ENCODE data around the gene PQBP1.

The PQBP1 gene

GRCh38 chrX:48919947-48920717 is 22.4 kb downstream of the PQBP1 start:
- ChIA-PET CTCF (interaction anchor here (1.1 kb wide), 1 partner anchor 53 kb away, joined by 3 read pairs; no protein-coding TSS in a partner anchor), POLR2A (no interaction called here)
- peaks cover 8 to 46% of the 10 kb centered on the region in 2 experiments; a peak in 2 of 3 replicates for H3K36me3 ChIP-seq (ENCODE audit: control insufficient read depth in 2 of 2, insufficient read depth in 1 of 2, low read length in 2 of 2)
- H3K9me3 ChIP-seq (ENCODE audit: control insufficient read depth, insufficient read depth, low read depth, low read length) = no peaks in the 10 kb centered on the region
- 0 out of 2 replicates have a peak, but pooled peaks cover 3% of the 10 kb centered on the region for H3K4me1 ChIP-seq (ENCODE audit: control insufficient read depth, insufficient read depth, low read length)
- H3K27ac ChIP-seq (ENCODE audit: extremely low read depth, low read depth, low read length) = no peak overlapping the region
- H3K4me3 ChIP-seq (ENCODE audit: low read depth, low read length) = no peak overlapping the region
- TF ChIP-seq ZNF600 (tag by site-specific recombination; IDR thresholded peaks at IDR 0.05) (0 out of 2 replicates have a peak, but pooled peaks have one; percentile 27), ZNF366 (tag by site-specific recombination; conservative IDR thresholded peaks at IDR 0.05) (no peak)

- ChIA-PET CTCF (no interaction called here), POLR2A (no interaction called here)
- Histone ChIP-seq H3K36me3 (ENCODE audit: control insufficient read depth in 2 of 2, insufficient read depth in 1 of 2, low read length in 2 of 2) (peaks cover 8 to 45% of the 10 kb centered on the region in 2 experiments; a peak in 2 of 3 replicates), H3K27ac (ENCODE audit: extremely low read depth, low read depth, low read length) (no peak overlapping the region), H3K9me3 (ENCODE audit: control insufficient read depth, insufficient read depth, low read depth, low read length) (no peaks in the 10 kb centered on the region), H3K4me1 (ENCODE audit: control insufficient read depth, insufficient read depth, low read length) (0 out of 2 replicates have a peak, but pooled peaks cover 3% of the 10 kb centered on the region), H3K4me3 (ENCODE audit: low read depth, low read length) (no peak overlapping the region)
- no peak for TF ChIP-seq ZNF211 (tag by site-specific recombination; IDR thresholded peaks at IDR 0.05; ENCODE audit: low read depth)
- no peak for TF ChIP-seq ZNF416 (tag by site-specific recombination; IDR thresholded peaks at IDR 0.05)
- no peak for TF ChIP-seq PATZ1 (tag by site-specific recombination; IDR thresholded peaks at IDR 0.05)
- TF ChIP-seq PRDM10 (tag by site-specific recombination; IDR thresholded peaks at IDR 0.05) = no peak
- no peak for TF ChIP-seq TRIM28 (IDR thresholded peaks at IDR 0.05; ENCODE audit: borderline replicate concordance, low read length)
- no peak for TF ChIP-seq ZNF133 (tag by site-specific recombination; IDR thresholded peaks at IDR 0.05)
- no peak for TF ChIP-seq ZNF311 (tag by site-specific recombination; IDR thresholded peaks at IDR 0.05; ENCODE audit: borderline replicate concordance)
- TF ChIP-seq ZNF558 (tag by site-specific recombination; IDR thresholded peaks at IDR 0.05) = no peak
- TF ChIP-seq REST (tag by site-specific recombination; IDR thresholded peaks at IDR 0.05) = no peak
- no peak for TF ChIP-seq ZSCAN23 (tag by site-specific recombination; IDR thresholded peaks at IDR 0.05)
- TF ChIP-seq GFI1B (tag by site-specific recombination; IDR thresholded peaks at IDR 0.05) = no peak
- TF ChIP-seq ZNF214 (tag by site-specific recombination; IDR thresholded peaks at IDR 0.05; ENCODE audit: borderline replicate concordance) = no peak
- TF ChIP-seq IKZF3 (tag by site-specific recombination; IDR thresholded peaks at IDR 0.05) = no peak
- TF ChIP-seq ZNF626 (tag by site-specific recombination; IDR thresholded peaks at IDR 0.05) = no peak
- no peak for TF ChIP-seq ZNF398 (tag by site-specific recombination; IDR thresholded peaks at IDR 0.05)
- no peak for TF ChIP-seq REPIN1 (tag by site-specific recombination; IDR thresholded peaks at IDR 0.05; ENCODE audit: low read depth)
- no peak for TF ChIP-seq ZNF596 (tag by site-specific recombination; IDR thresholded peaks at IDR 0.05)
- no peak for TF ChIP-seq ZNF560 (tag by site-specific recombination; IDR thresholded peaks at IDR 0.05; ENCODE audit: borderline replicate concordance)
Measured at GRCh38 chrX:48920718-48921104, 23.0 kb downstream of the PQBP1 start.
